B cell (primary cell): Measurements from ENCODE around the gene ISCA1. TPM values are rescaled to one million over a fixed set of nuclear protein-coding genes. Genes with fewer than 3 reads are reported as not detected.

ENCODE experiments used
- ATAC-seq: fragments of 200-7000 bp; cut with Tn5 transposase; one replicate; pipeline ENCODE4 v1.10.0; 2021; ENCODE audit warnings: low read depth, mild to moderate bottlenecking, moderate number of reproducible peaks, moderate library complexity
- CTCF ChIA-PET: fragments of 350-600 bp; sonication (Branson Sonifier 250); formaldehyde crosslinking; loops from one replicate; lab custom pipeline; 2021; ENCODE audit warnings: antibody characterized with exemption, inconsistent platforms; lab: Charles Lee
- POLR2A ChIA-PET: fragments of 350-600 bp; sonication (Branson Sonifier 250); formaldehyde crosslinking; loops from one replicate; lab custom pipeline; 2021; ENCODE audit warnings: antibody characterized with exemption; lab: Charles Lee
- DNase-seq: peaks from one replicate; pipeline ENCODE4 v3.0.0; 2013
- H2AFZ ChIP-seq: 2 replicates; pipeline ENCODE4 v1.6.1; 2012; ENCODE audit warnings: mild to moderate bottlenecking, low read depth, low read length; ENCODE audit not compliant: insufficient read depth, poor library complexity, severe bottlenecking
- H3K27ac ChIP-seq, 2 donors: 1 replicate in 1 of 2; 2 replicates in 1 of 2; pipeline ENCODE4 v1.5.1; 2012 to 2013; ENCODE audit warnings: low read length in 2 of 2, mild to moderate bottlenecking in 2 of 2, moderate library complexity in 1 of 2
- H3K27me3 ChIP-seq, 4 experiments: fragments of 200-600 bp in 1 of 4; sonication (generic) in 1 of 4; replicated peaks in 1 of 4; 1 replicate in 2 of 4; 2 replicates in 2 of 4; pipeline versions ENCODE4 v1.6.1 to v1.7.0; 2013 to 2016; ENCODE audit warnings: low read length in 3 of 4, mild to moderate bottlenecking in 2 of 4, mixed read lengths in 1 of 4, moderate library complexity in 1 of 4; ENCODE audit not compliant: insufficient read depth in 4 of 4, control insufficient read depth in 3 of 4; ENCODE audit errors: control extremely low read depth in 1 of 4
- H3K36me3 ChIP-seq, 2 experiments: replicated peaks in 1 of 2; 1 replicate in 1 of 2; 2 replicates in 1 of 2; pipeline versions ENCODE4 v1.6.1 to v1.7.1; 2013; ENCODE audit warnings: low read length in 1 of 2; ENCODE audit not compliant: insufficient read depth in 2 of 2, control insufficient read depth in 1 of 2; ENCODE audit errors: control extremely low read depth in 1 of 2, extremely low read depth in 1 of 2
- H3K4me1 ChIP-seq, 2 donors: fragments of 200-600 bp in 1 of 2; sonication (generic) in 1 of 2; 1 replicate in 1 of 2; 2 replicates in 1 of 2; pipeline versions ENCODE4 v1.5.1 to v1.6.1; 2013 to 2017; ENCODE audit warnings: low read length in 2 of 2; ENCODE audit not compliant: control insufficient read depth in 2 of 2, insufficient read depth in 2 of 2
- H3K4me2 ChIP-seq: replicated peaks from 2 replicates; pipeline ENCODE3; 2012; ENCODE audit warnings: mild to moderate bottlenecking, low read depth, low read length; ENCODE audit not compliant: poor library complexity, severe bottlenecking
- H3K4me3 ChIP-seq, 5 experiments: fragments of 200-600 bp in 1 of 5; sonication (generic) in 1 of 5; 1 replicate in 3 of 5; 2 replicates in 2 of 5; pipeline versions ENCODE4 v1.5.1 to v1.7.0; 2011 to 2016; ENCODE audit warnings: low read length in 4 of 5, mild to moderate bottlenecking in 4 of 5, low read depth in 2 of 5, control low read depth in 1 of 5, moderate library complexity in 1 of 5; ENCODE audit not compliant: insufficient read depth in 1 of 5; ENCODE audit errors: control extremely low read depth in 1 of 5, extremely low read depth in 1 of 5
- H3K79me2 ChIP-seq: fragments of 200-600 bp; sonication (generic); one replicate; pipeline ENCODE4 v1.6.0; 2016; ENCODE audit warnings: low read length; ENCODE audit not compliant: control insufficient read depth, insufficient read depth
- H3K9ac ChIP-seq: fragments of 200-600 bp; sonication (generic); 2 replicates; pipeline ENCODE4 v1.6.1; 2017; ENCODE audit warnings: mild to moderate bottlenecking, low read length, moderate library complexity
- H3K9me3 ChIP-seq, 3 donors: one replicate each; pipeline versions ENCODE4 v1.6.1 to v1.7.1; 2013; ENCODE audit warnings: low read length in 2 of 3; ENCODE audit not compliant: control insufficient read depth in 2 of 3, insufficient read depth in 1 of 3; ENCODE audit errors: control extremely low read depth in 1 of 3
- H4K20me1 ChIP-seq: 2 replicates; pipeline ENCODE4 v1.6.0; 2012; ENCODE audit warnings: mild to moderate bottlenecking, low read length; ENCODE audit not compliant: insufficient read depth, control insufficient read depth, poor library complexity, severe bottlenecking
- H3K27ac Mint-ChIP-seq: one replicate; pipeline ENCODE4 v1.8.0; 2021; ENCODE audit warnings: mixed read lengths
- H3K27me3 Mint-ChIP-seq: one replicate; pipeline ENCODE4 v1.8.0; 2021; ENCODE audit warnings: mixed read lengths
- H3K4me1 Mint-ChIP-seq: one replicate; pipeline ENCODE4 v1.8.0; 2021; ENCODE audit warnings: mixed read lengths
- H3K4me3 Mint-ChIP-seq: one replicate; pipeline ENCODE4 v1.8.0; 2021; ENCODE audit warnings: mixed read lengths
- H3K9me3 Mint-ChIP-seq: one replicate; pipeline ENCODE4 v1.8.0; 2022; ENCODE audit warnings: mixed read lengths; ENCODE audit not compliant: insufficient read depth
- EZH2 ChIP-seq: IDR thresholded peaks from 2 replicates; pipeline ENCODE4 v1.6.1; 2012; ENCODE audit warnings: borderline replicate concordance, low read depth, mild to moderate bottlenecking, moderate library complexity, low read length; ENCODE audit not compliant: insufficient read depth, poor library complexity, severe bottlenecking
- WGBS: methylation state at CpG from one replicate; pipeline ENCODE4 v1.1.5; 2013; ENCODE audit warnings: missing lambda C conversion rate; ENCODE audit not compliant: insufficient coverage; 5-methylcytosine and 5-hydroxymethylcytosine counted together
- intact Hi-C: fragments of 100-400 bp; cut with micrococcal nuclease; formaldehyde crosslinking; loops from one replicate; pipeline ENCODE4 v1.10.0; 2022
- polyA plus RNA-seq: library from polyadenylated mRNA; depleted of rRNA; stranded (reverse); fragments of >200 nt; gene quantifications from 2 replicates; pipeline ENCODE4 v1.2.3, GENCODE V29; 2012
- total RNA-seq, 2 donors: library from RNA; stranded (reverse); fragments of 120-200 nt in 1 of 2; gene quantifications; 1 replicate in 1 of 2; 2 replicates in 1 of 2; pipeline versions ENCODE4 v1.2.3 to v1.2.4, GENCODE V29; 2013 to 2022
- TF ChIP-seq, protein P1 (sequence below): fragments of 200-600 bp; IDR thresholded peaks from one replicate; pipeline ENCODE4 v1.8.0; 2022; ENCODE audit warnings: antibody characterized with exemption, mild to moderate bottlenecking

ISCA1 gene
- total and polyA plus RNA-seq, 2 donors (not counting 1 experiment from before 2014, with no cell fraction given): 17.8 to 32.7 TPM

- POLR2A ChIA-PET: no interaction called here
- H3K27ac Mint-ChIP-seq: no peak overlapping the region
- H3K4me1 Mint-ChIP-seq: peaks cover 27% of the 10 kb centered on the region
Observed at GRCh38 chr9:86280580-86280979, 1.8 kb downstream of the ISCA1 start.

DNA sequence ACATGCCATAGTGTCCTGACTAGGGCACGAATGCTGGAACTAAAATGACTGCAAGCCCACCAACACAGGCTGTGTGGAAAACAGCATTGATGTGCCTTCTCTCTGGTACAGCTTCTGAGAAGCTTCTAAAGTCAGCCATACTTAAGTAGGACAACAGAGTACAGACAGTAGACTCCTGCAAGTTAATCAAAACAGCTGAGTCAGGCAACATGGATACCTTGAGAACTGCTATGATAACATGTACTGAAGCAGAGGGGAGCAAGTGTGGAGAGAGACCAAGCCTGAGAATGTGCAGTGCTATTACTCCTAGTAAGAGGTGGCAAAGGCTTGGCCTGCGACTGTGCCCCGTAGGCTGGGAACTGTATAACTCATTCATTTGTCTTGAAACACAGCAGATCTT lies 2.5 kb downstream of the ISCA1 start:
- Histone ChIP-seq H3K4me1 (peaks cover 11 to 14% of the 10 kb centered on the region in 2 donors), H3K9ac (no peak overlapping the region), H2AFZ (no peak overlapping the region), H3K79me2 (peaks cover 44% of the 10 kb centered on the region), H3K4me2 (no peak overlapping the region), H3K9me3 (no peaks in the 10 kb centered on the region), H3K27ac (no peak overlapping the region), H3K4me3 (no peak overlapping the region), H3K36me3 (peaks cover 0 to 2% of the 10 kb centered on the region in 2 experiments), H4K20me1 (peaks cover 43% of the 10 kb centered on the region), H3K27me3 (no peaks in the 10 kb centered on the region)
- 100% methylated on average over 2 of the region's 3 CpGs for WGBS
- ChIA-PET POLR2A (no interaction called here), CTCF (no interaction called here)
- H3K4me1 Mint-ChIP-seq: peaks cover 27% of the 10 kb centered on the region
- ATAC-seq (no peak), DNase-seq (no peak)
- H3K4me3 Mint-ChIP-seq: peak overlapping the region; percentile 58
- no peaks in the 10 kb centered on the region for H3K9me3 Mint-ChIP-seq
- no peaks in the 10 kb centered on the region for H3K27me3 Mint-ChIP-seq
- intact Hi-C loops: loop anchor here (5.0 kb wide), 1 partner anchor 473 kb away; no protein-coding TSS in a partner anchor
- TF ChIP-seq, protein P1, sequence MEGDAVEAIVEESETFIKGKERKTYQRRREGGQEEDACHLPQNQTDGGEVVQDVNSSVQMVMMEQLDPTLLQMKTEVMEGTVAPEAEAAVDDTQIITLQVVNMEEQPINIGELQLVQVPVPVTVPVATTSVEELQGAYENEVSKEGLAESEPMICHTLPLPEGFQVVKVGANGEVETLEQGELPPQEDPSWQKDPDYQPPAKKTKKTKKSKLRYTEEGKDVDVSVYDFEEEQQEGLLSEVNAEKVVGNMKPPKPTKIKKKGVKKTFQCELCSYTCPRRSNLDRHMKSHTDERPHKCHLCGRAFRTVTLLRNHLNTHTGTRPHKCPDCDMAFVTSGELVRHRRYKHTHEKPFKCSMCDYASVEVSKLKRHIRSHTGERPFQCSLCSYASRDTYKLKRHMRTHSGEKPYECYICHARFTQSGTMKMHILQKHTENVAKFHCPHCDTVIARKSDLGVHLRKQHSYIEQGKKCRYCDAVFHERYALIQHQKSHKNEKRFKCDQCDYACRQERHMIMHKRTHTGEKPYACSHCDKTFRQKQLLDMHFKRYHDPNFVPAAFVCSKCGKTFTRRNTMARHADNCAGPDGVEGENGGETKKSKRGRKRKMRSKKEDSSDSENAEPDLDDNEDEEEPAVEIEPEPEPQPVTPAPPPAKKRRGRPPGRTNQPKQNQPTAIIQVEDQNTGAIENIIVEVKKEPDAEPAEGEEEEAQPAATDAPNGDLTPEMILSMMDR: no peak
- no peak for TF ChIP-seq EZH2
- peak overlapping the region; percentile 64 for H3K27ac Mint-ChIP-seq

More at GRCh38 chr9:86280580-86280979, 1.8 kb downstream of the ISCA1 start:
- 100% methylated on average over 4 of the region's 7 CpGs for WGBS
- Histone ChIP-seq H3K27ac (no peak overlapping the region), H3K27me3 (no peaks in the 10 kb centered on the region), H3K9me3 (no peaks in the 10 kb centered on the region), H3K4me2 (peak overlapping the region; percentile 83), H3K4me1 (peaks cover 11 to 14% of the 10 kb centered on the region in 2 donors), H3K79me2 (peaks cover 44% of the 10 kb centered on the region), H3K9ac (no peak overlapping the region), H3K4me3 (no peak overlapping the region), H4K20me1 (peaks cover 43% of the 10 kb centered on the region), H3K36me3 (no peaks in the 10 kb centered on the region), H2AFZ (no peak overlapping the region)
- CTCF ChIA-PET: no interaction called here
- Mint-ChIP-seq H3K27me3 (no peaks in the 10 kb centered on the region), H3K9me3 (no peaks in the 10 kb centered on the region), H3K4me3 (peak overlapping the region; percentile 91)
- no peak for ATAC-seq
- DNase-seq: no peak
- intact Hi-C loops: loop anchor here (5.0 kb wide), 1 partner anchor 473 kb away; no protein-coding TSS in a partner anchor
- TF ChIP-seq EZH2: no peak
- TF ChIP-seq, protein P1: no peak
